Testis (tissue), 5 donors: ENCODE data around the gene VWF. TPM values are rescaled to one million over a fixed set of nuclear protein-coding genes. Genes with fewer than 3 reads are reported as not detected.

Experiments used
- DNase-seq: peaks from one replicate; pipeline ENCODE4 v3.0.0-alpha.2; 2019
- H3K27ac ChIP-seq, 2 donors: fragments of 200-600 bp; sonication (generic); one replicate each; pipeline ENCODE4 v1.5.1; 2019
- H3K27me3 ChIP-seq: fragments of 200-600 bp; sonication (generic); one replicate; pipeline ENCODE4 v1.5.1; 2019
- H3K36me3 ChIP-seq: fragments of 200-600 bp; sonication (generic); one replicate; pipeline ENCODE4 v1.5.1; 2017; ENCODE audit warnings: low read depth; ENCODE audit errors: missing control alignments
- H3K4me1 ChIP-seq: fragments of 200-600 bp; sonication (generic); one replicate; pipeline ENCODE4 v1.5.1; 2019
- H3K4me3 ChIP-seq, 2 donors: fragments of 200-600 bp; sonication (generic); one replicate each; pipeline ENCODE4 v1.5.1; 2017 to 2019
- H3K9me3 ChIP-seq: fragments of 200-600 bp; sonication (generic); one replicate; pipeline ENCODE4 v1.5.1; 2017
- CTCF ChIP-seq, 3 experiments: fragments of 450-650 bp in 2 of 3; fragments of 200-600 bp in 1 of 3; sonication (generic) in 1 of 3; IDR thresholded peaks; one replicate each; pipeline ENCODE4 v1.5.1; 2016 to 2019; ENCODE audit warnings: antibody characterized with exemption in 3 of 3, mild to moderate bottlenecking in 2 of 3, moderate library complexity in 1 of 3
- POLR2A ChIP-seq: fragments of 450-650 bp; IDR thresholded peaks from one replicate; pipeline ENCODE4 v1.6.1; 2017; ENCODE audit warnings: antibody characterized with exemption, mild to moderate bottlenecking, moderate library complexity
- WGBS, 2 donors: methylation state at CpG; one replicate each; pipeline ENCODE4 v1.1.5; 2018; 5-methylcytosine and 5-hydroxymethylcytosine counted together
- intact Hi-C: fragments of 100-400 bp; cut with DNase I; formaldehyde crosslinking; loops from one replicate; pipeline ENCODE4 v1.15.1; 2023; ENCODE audit warnings: low total_unique reads
- long read RNA-seq, 2 donors: transcript quantifications; one replicate each; lab custom pipeline, GENCODE V29; 2026
- polyA plus RNA-seq: library from polyadenylated mRNA; stranded (reverse); fragments of 350-450 nt; fragmentation: Illumina TruSeq; extraction: RNeasy Lipid Tissue Mini Kit (QIAGEN cat#74804); gene quantifications from one replicate; pipeline ENCODE4 v1.2.3, GENCODE V29; 2014; ENCODE audit warnings: low read depth, low replicate concordance; ENCODE audit not compliant: insufficient read depth
- total RNA-seq, 2 donors: library from RNA; depleted of rRNA; stranded (reverse); fragments of >200 nt; gene quantifications; one replicate each; pipeline ENCODE4 v1.2.3, GENCODE V29; 2016

VWF gene
- total RNA-seq (10 to 100 TPM; 83.7 to 86.2 TPM), polyA plus RNA-seq (68.3 TPM)
- long read RNA-seq, donor 1, partial matches to known transcripts, result 0 of 1 reads
- long read RNA-seq, donor 1, other reads (novel, unspliced or antisense), result 0 of 1 reads
- long read RNA-seq, donor 2, result 0 reads

GRCh38 chr12:6124411-6125309 is at the start of gene VWF:
TSS of gene VWF (minus strand) at chr12:6124670. CDS start at chr12:6123196, 1,474 bp downstream.
- H3K9me3 ChIP-seq, result no peaks in the 10 kb centered on the region
- peaks cover 3% of the 10 kb centered on the region for H3K4me1 ChIP-seq
- no peaks in the 10 kb centered on the region for H3K27me3 ChIP-seq
- TF ChIP-seq CTCF (IDR thresholded peaks at IDR 0.05) (no peak), POLR2A (no peak)
- no peak within 1 kb of the TSS for H3K27ac ChIP-seq
- 40 to 60% methylated on average over 3 to 5 of the region's 5 CpGs for WGBS, 2 donors
- H3K36me3 ChIP-seq, result no peaks in the 10 kb centered on the region
- H3K4me3 ChIP-seq, result no peak within 1 kb of the TSS
- intact Hi-C loops, result no loop called here
- DNase-seq, result no peak

GRCh38 chr12:6172862-6173261 is 48.4 kb upstream of the VWF start:
- no peaks in the 10 kb centered on the region for H3K36me3 ChIP-seq
- no peak overlapping the region for H3K27ac ChIP-seq
- TF ChIP-seq CTCF (IDR thresholded peaks at IDR 0.05) (no peak), POLR2A (no peak)
- H3K4me1 ChIP-seq, result no peaks in the 10 kb centered on the region
- no peaks in the 10 kb centered on the region for H3K9me3 ChIP-seq
- H3K27me3 ChIP-seq, result no peaks in the 10 kb centered on the region
- no peak overlapping the region for H3K4me3 ChIP-seq
- no peak for DNase-seq
- intact Hi-C loops, result no loop called here
- 81 to 85% methylated on average over 4 of the region's 4 CpGs for WGBS, 2 donors

GRCh38 chr12:6172086-6172485 is 47.6 kb upstream of the VWF start:
- Histone ChIP-seq H3K27me3 (no peaks in the 10 kb centered on the region), H3K27ac (no peak overlapping the region), H3K36me3 (no peaks in the 10 kb centered on the region), H3K4me1 (no peaks in the 10 kb centered on the region), H3K9me3 (no peaks in the 10 kb centered on the region), H3K4me3 (no peak overlapping the region)
- no peak for DNase-seq
- 61 to 77% methylated on average over 13 to 15 of the region's 15 CpGs for WGBS, 2 donors
- TF ChIP-seq POLR2A (no peak), CTCF (IDR thresholded peaks at IDR 0.05) (no peak)
- intact Hi-C loops, result no loop called here

GRCh38 chr12:6171409-6172015 is 47.0 kb upstream of the VWF start:
- no peaks in the 10 kb centered on the region for H3K9me3 ChIP-seq
- TF ChIP-seq POLR2A, result no peak
- no peak for TF ChIP-seq CTCF (IDR thresholded peaks at IDR 0.05)
- no peak overlapping the region for H3K27ac ChIP-seq
- intact Hi-C loops, result no loop called here
- no peaks in the 10 kb centered on the region for H3K27me3 ChIP-seq
- H3K4me3 ChIP-seq, result peak overlapping the region in 1 of 2 donors; percentile 9
- WGBS, 2 donors, result 44 to 54% methylated on average over 18 to 21 of the region's 21 CpGs
- no peaks in the 10 kb centered on the region for H3K4me1 ChIP-seq
- peak; percentile 48 for DNase-seq
- H3K36me3 ChIP-seq, result no peaks in the 10 kb centered on the region
